ENCODE measurements around the gene ARHGEF33. TPM values are rescaled to one million over a fixed set of nuclear protein-coding genes. Genes with fewer than 3 reads are reported as not detected.

ARHGEF33 gene
- polyA plus RNA-seq, 4 donors: 0.13 to 0.86 TPM; not detected in 2

GRCh38 chr2:38940746-38941145 lies 51.1 kb downstream of the ARHGEF33 start:
- Histone ChIP-seq H3K4me1 (ENCODE audit: control insufficient read depth in 3 of 3, insufficient read depth in 2 of 3, low read depth in 1 of 3, low read length in 2 of 3) (peaks cover 0 to under 1% (median 0%) of the 10 kb centered on the region in 3 donors), H3K4me3 (ENCODE audit: low read depth in 1 of 3, low read length in 3 of 3) (no peak overlapping the region), H3K9me3 (ENCODE audit: control insufficient read depth in 2 of 2, insufficient read depth in 1 of 2, low read depth in 1 of 2, low read length in 1 of 2) (no peaks in the 10 kb centered on the region), H3K27ac (ENCODE audit: low read depth in 1 of 3, low read length in 2 of 3) (no peak overlapping the region), H3K36me3 (ENCODE audit: control insufficient read depth in 3 of 3, insufficient read depth in 2 of 3, low read depth in 1 of 3, low read length in 3 of 3) (no peaks in the 10 kb centered on the region), H3K27me3 (ENCODE audit: control insufficient read depth in 3 of 3, insufficient read depth in 3 of 3, low read length in 3 of 3) (no peaks in the 10 kb centered on the region)
- WGBS, 3 donors: 70 to 82% (median 81%) methylated on average over 1 of the region's 1 CpG
- DNase-seq (no peak), FAIRE-seq (no peak)

- no peak overlapping the region for H3K27ac ChIP-seq (ENCODE audit: low read depth in 1 of 3, low read length in 2 of 3)
- H3K36me3 ChIP-seq (ENCODE audit: control insufficient read depth in 3 of 3, insufficient read depth in 2 of 3, low read depth in 1 of 3, low read length in 3 of 3): no peaks in the 10 kb centered on the region
- H3K4me3 ChIP-seq (ENCODE audit: low read depth in 1 of 3, low read length in 3 of 3): no peak overlapping the region
- no peak for DNase-seq
- no peak for FAIRE-seq
- H3K4me1 ChIP-seq (ENCODE audit: control insufficient read depth in 3 of 3, insufficient read depth in 2 of 3, low read depth in 1 of 3, low read length in 2 of 3): peaks cover 0 to 2% (median 0%) of the 10 kb centered on the region in 3 donors
- no peaks in the 10 kb centered on the region for H3K27me3 ChIP-seq (ENCODE audit: control insufficient read depth in 3 of 3, insufficient read depth in 3 of 3, low read length in 3 of 3)
- no peaks in the 10 kb centered on the region for H3K9me3 ChIP-seq (ENCODE audit: control insufficient read depth in 2 of 2, insufficient read depth in 1 of 2, low read depth in 1 of 2, low read length in 1 of 2)
Observed at GRCh38 chr2:38943784-38944183, 54.1 kb downstream of the ARHGEF33 start.

GRCh38 chr2:38945372-38945771 lies 55.7 kb downstream of the ARHGEF33 start:
- peaks cover 0 to 2% (median 0%) of the 10 kb centered on the region in 3 donors for H3K4me1 ChIP-seq (ENCODE audit: control insufficient read depth in 3 of 3, insufficient read depth in 2 of 3, low read depth in 1 of 3, low read length in 2 of 3)
- no peaks in the 10 kb centered on the region for H3K27me3 ChIP-seq (ENCODE audit: control insufficient read depth in 3 of 3, insufficient read depth in 3 of 3, low read length in 3 of 3)
- WGBS, 3 donors: 77 to 92% (median 88%) methylated on average over 4 of the region's 4 CpGs
- no peaks in the 10 kb centered on the region for H3K36me3 ChIP-seq (ENCODE audit: control insufficient read depth in 3 of 3, insufficient read depth in 2 of 3, low read depth in 1 of 3, low read length in 3 of 3)
- DNase-seq: no peak
- no peak overlapping the region for H3K4me3 ChIP-seq (ENCODE audit: low read depth in 1 of 3, low read length in 3 of 3)
- no peak overlapping the region for H3K27ac ChIP-seq (ENCODE audit: low read depth in 1 of 3, low read length in 2 of 3)
- no peaks in the 10 kb centered on the region for H3K9me3 ChIP-seq (ENCODE audit: control insufficient read depth in 2 of 2, insufficient read depth in 1 of 2, low read depth in 1 of 2, low read length in 1 of 2)
- no peak for FAIRE-seq

GRCh38 chr2:38945911-38946310 lies 56.2 kb downstream of the ARHGEF33 start:
- Histone ChIP-seq H3K36me3 (ENCODE audit: control insufficient read depth in 3 of 3, insufficient read depth in 2 of 3, low read depth in 1 of 3, low read length in 3 of 3) (no peaks in the 10 kb centered on the region), H3K9me3 (ENCODE audit: control insufficient read depth in 2 of 2, insufficient read depth in 1 of 2, low read depth in 1 of 2, low read length in 1 of 2) (no peaks in the 10 kb centered on the region), H3K4me3 (ENCODE audit: low read depth in 1 of 3, low read length in 3 of 3) (no peak overlapping the region), H3K27ac (ENCODE audit: low read depth in 1 of 3, low read length in 2 of 3) (no peak overlapping the region), H3K4me1 (ENCODE audit: control insufficient read depth in 3 of 3, insufficient read depth in 2 of 3, low read depth in 1 of 3, low read length in 2 of 3) (peaks cover 0 to 2% (median 0%) of the 10 kb centered on the region in 3 donors), H3K27me3 (ENCODE audit: control insufficient read depth in 3 of 3, insufficient read depth in 3 of 3, low read length in 3 of 3) (no peaks in the 10 kb centered on the region)
- no peak for DNase-seq
- FAIRE-seq: no peak
- WGBS, 3 donors: 79 to 86% (median 83%) methylated on average over 5 of the region's 5 CpGs

- FAIRE-seq (no peak), DNase-seq (peak; percentile 82)
- no peaks in the 10 kb centered on the region for H3K27me3 ChIP-seq (ENCODE audit: control insufficient read depth in 3 of 3, insufficient read depth in 3 of 3, low read length in 3 of 3)
- no peak overlapping the region for H3K27ac ChIP-seq (ENCODE audit: low read depth in 1 of 3, low read length in 2 of 3)
- peaks cover 0 to 2% (median 0%) of the 10 kb centered on the region in 3 donors for H3K4me1 ChIP-seq (ENCODE audit: control insufficient read depth in 3 of 3, insufficient read depth in 2 of 3, low read depth in 1 of 3, low read length in 2 of 3)
- WGBS, 3 donors: 41 to 56% (median 50%) methylated on average over 11 of the region's 11 CpGs
- no peak overlapping the region for H3K4me3 ChIP-seq (ENCODE audit: low read depth in 1 of 3, low read length in 3 of 3)
- H3K9me3 ChIP-seq (ENCODE audit: control insufficient read depth in 2 of 2, insufficient read depth in 1 of 2, low read depth in 1 of 2, low read length in 1 of 2): no peaks in the 10 kb centered on the region
- H3K36me3 ChIP-seq (ENCODE audit: control insufficient read depth in 3 of 3, insufficient read depth in 2 of 3, low read depth in 1 of 3, low read length in 3 of 3): no peaks in the 10 kb centered on the region
Observed at GRCh38 chr2:38947241-38948239, 57.9 kb downstream of the ARHGEF33 start.

- Histone ChIP-seq H3K4me1 (ENCODE audit: control insufficient read depth in 3 of 3, insufficient read depth in 2 of 3, low read depth in 1 of 3, low read length in 2 of 3) (peaks cover 0 to 2% (median 0%) of the 10 kb centered on the region in 3 donors), H3K27me3 (ENCODE audit: control insufficient read depth in 3 of 3, insufficient read depth in 3 of 3, low read length in 3 of 3) (no peaks in the 10 kb centered on the region), H3K4me3 (ENCODE audit: low read depth in 1 of 3, low read length in 3 of 3) (no peak overlapping the region), H3K27ac (ENCODE audit: low read depth in 1 of 3, low read length in 2 of 3) (no peak overlapping the region), H3K9me3 (ENCODE audit: control insufficient read depth in 2 of 2, insufficient read depth in 1 of 2, low read depth in 1 of 2, low read length in 1 of 2) (no peaks in the 10 kb centered on the region), H3K36me3 (ENCODE audit: control insufficient read depth in 3 of 3, insufficient read depth in 2 of 3, low read depth in 1 of 3, low read length in 3 of 3) (no peaks in the 10 kb centered on the region)
- 71 to 90% (median 88%) methylated on average over 3 of the region's 3 CpGs for WGBS, 3 donors
- DNase-seq: no peak
- no peak for FAIRE-seq
Observed at GRCh38 chr2:38948387-38948882, 58.8 kb downstream of the ARHGEF33 start.

GRCh38 chr2:38948995-38949394 lies 59.3 kb downstream of the ARHGEF33 start:
- Histone ChIP-seq H3K4me1 (ENCODE audit: control insufficient read depth in 3 of 3, insufficient read depth in 2 of 3, low read depth in 1 of 3, low read length in 2 of 3) (peaks cover 0 to 2% (median 0%) of the 10 kb centered on the region in 3 donors), H3K9me3 (ENCODE audit: control insufficient read depth in 2 of 2, insufficient read depth in 1 of 2, low read depth in 1 of 2, low read length in 1 of 2) (no peaks in the 10 kb centered on the region), H3K4me3 (ENCODE audit: low read depth in 1 of 3, low read length in 3 of 3) (no peak overlapping the region), H3K27me3 (ENCODE audit: control insufficient read depth in 3 of 3, insufficient read depth in 3 of 3, low read length in 3 of 3) (no peaks in the 10 kb centered on the region), H3K36me3 (ENCODE audit: control insufficient read depth in 3 of 3, insufficient read depth in 2 of 3, low read depth in 1 of 3, low read length in 3 of 3) (no peaks in the 10 kb centered on the region), H3K27ac (ENCODE audit: low read depth in 1 of 3, low read length in 2 of 3) (no peak overlapping the region)
- FAIRE-seq (no peak), DNase-seq (no peak)
- WGBS, 3 donors: 51 to 69% (median 53%) methylated on average over 4 of the region's 4 CpGs

- Histone ChIP-seq H3K4me3 (ENCODE audit: low read depth in 1 of 3, low read length in 3 of 3) (no peak overlapping the region), H3K36me3 (ENCODE audit: control insufficient read depth in 3 of 3, insufficient read depth in 2 of 3, low read depth in 1 of 3, low read length in 3 of 3) (no peaks in the 10 kb centered on the region), H3K27ac (ENCODE audit: low read depth in 1 of 3, low read length in 2 of 3) (no peak overlapping the region), H3K27me3 (ENCODE audit: control insufficient read depth in 3 of 3, insufficient read depth in 3 of 3, low read length in 3 of 3) (no peaks in the 10 kb centered on the region), H3K4me1 (ENCODE audit: control insufficient read depth in 3 of 3, insufficient read depth in 2 of 3, low read depth in 1 of 3, low read length in 2 of 3) (no peaks in the 10 kb centered on the region), H3K9me3 (ENCODE audit: control insufficient read depth in 2 of 2, insufficient read depth in 1 of 2, low read depth in 1 of 2, low read length in 1 of 2) (no peaks in the 10 kb centered on the region)
- FAIRE-seq: no peak
- DNase-seq: no peak
Observed at GRCh38 chr2:38951766-38952165, 62.1 kb downstream of the ARHGEF33 start.
